Cardiac muscle cell (in vitro differentiated cells and primary cell): ENCODE results near the gene SIRPB2. TPM values are rescaled to one million over a fixed set of nuclear protein-coding genes. Genes with fewer than 3 reads are reported as not detected.

Experiments
- DNase-seq, 2 donors: peaks; one replicate each; pipeline versions ENCODE4 v3.0.0 to v3.0.0-alpha.2; 2010 to 2017; ENCODE audit warnings: low read depth in 1 of 2, low spot score in 1 of 2
- H3K27ac ChIP-seq: fragments of 200-600 bp; sonication (generic); 2 replicates; pipeline ENCODE4 v1.5.1; 2016
- H3K27me3 ChIP-seq: fragments of 200-600 bp; sonication (generic); 2 replicates; pipeline ENCODE4 v1.6.0; 2016; ENCODE audit warnings: control low read depth
- H3K36me3 ChIP-seq: fragments of 200-600 bp; sonication (generic); 2 replicates; pipeline ENCODE4 v1.5.1; 2016; ENCODE audit warnings: control low read depth
- H3K4me1 ChIP-seq: fragments of 200-600 bp; sonication (generic); 2 replicates; pipeline ENCODE4 v1.8.1; 2017; ENCODE audit warnings: low read depth, mild to moderate bottlenecking, mixed run types
- H3K4me3 ChIP-seq: fragments of 200-600 bp; sonication (generic); 2 replicates; pipeline ENCODE4 v1.5.1; 2016; ENCODE audit warnings: mild to moderate bottlenecking
- H3K9me3 ChIP-seq: fragments of 200-600 bp; sonication (generic); 2 replicates; pipeline ENCODE4 v1.5.1; 2017; ENCODE audit warnings: low read depth, mild to moderate bottlenecking, control low read depth
- polyA plus RNA-seq: library from polyadenylated mRNA; unstranded; fragments of >200 nt; fragmentation: Nextera tagmentation; extraction: Ambion mirVana; gene quantifications from 2 replicates; pipeline ENCODE4 v1.2.1, GENCODE V29; 2016
- total RNA-seq: library from RNA; depleted of rRNA; stranded (reverse); fragments of >200 nt; gene quantifications from 2 replicates; pipeline ENCODE4 v1.2.3, GENCODE V29; 2016
- TF ChIP-seq, protein P1 (sequence below): IDR thresholded peaks from 2 replicates; pipeline ENCODE4 v1.5.1; 2012; ENCODE audit warnings: low read depth, mild to moderate bottlenecking, low read length

Gene SIRPB2
- total and polyA plus RNA-seq, 2 experiments from 2014 or later = not detected

DNA sequence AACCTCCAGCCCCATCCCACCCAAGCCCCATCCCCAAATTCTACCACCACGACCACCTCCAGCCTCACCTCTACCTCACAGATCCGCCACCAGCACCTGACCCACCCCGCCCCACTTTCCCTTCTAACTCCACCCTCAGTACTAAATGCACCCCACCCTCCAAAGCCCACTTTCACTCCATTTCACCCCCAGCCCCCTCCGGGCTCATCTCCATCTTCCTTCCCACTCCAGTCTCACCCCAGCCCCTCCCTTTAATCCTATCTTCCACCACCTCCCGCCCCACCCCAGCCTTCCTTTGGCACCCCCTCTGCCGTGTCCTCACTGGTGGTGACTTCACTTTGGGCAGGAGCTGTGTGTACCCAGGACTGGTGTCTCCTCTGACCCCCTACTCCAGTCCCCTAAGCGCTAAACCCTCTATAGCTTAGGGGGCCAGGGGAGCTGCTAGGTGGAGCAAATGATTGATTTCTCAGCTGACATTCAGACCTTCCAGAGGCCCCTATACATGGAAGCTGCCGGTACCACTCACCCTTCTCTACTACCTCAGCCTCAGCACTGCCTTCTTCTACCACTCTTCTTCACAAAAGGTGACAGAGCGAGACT is 21.8 kb downstream of the SIRPB2 start:
- Histone ChIP-seq H3K4me1 (peaks cover 3% of the 10 kb centered on the region), H3K36me3 (no peaks in the 10 kb centered on the region), H3K4me3 (no peak overlapping the region), H3K9me3 (no peaks in the 10 kb centered on the region), H3K27me3 (no peaks in the 10 kb centered on the region), H3K27ac (no peak overlapping the region)
- TF ChIP-seq, protein P1, sequence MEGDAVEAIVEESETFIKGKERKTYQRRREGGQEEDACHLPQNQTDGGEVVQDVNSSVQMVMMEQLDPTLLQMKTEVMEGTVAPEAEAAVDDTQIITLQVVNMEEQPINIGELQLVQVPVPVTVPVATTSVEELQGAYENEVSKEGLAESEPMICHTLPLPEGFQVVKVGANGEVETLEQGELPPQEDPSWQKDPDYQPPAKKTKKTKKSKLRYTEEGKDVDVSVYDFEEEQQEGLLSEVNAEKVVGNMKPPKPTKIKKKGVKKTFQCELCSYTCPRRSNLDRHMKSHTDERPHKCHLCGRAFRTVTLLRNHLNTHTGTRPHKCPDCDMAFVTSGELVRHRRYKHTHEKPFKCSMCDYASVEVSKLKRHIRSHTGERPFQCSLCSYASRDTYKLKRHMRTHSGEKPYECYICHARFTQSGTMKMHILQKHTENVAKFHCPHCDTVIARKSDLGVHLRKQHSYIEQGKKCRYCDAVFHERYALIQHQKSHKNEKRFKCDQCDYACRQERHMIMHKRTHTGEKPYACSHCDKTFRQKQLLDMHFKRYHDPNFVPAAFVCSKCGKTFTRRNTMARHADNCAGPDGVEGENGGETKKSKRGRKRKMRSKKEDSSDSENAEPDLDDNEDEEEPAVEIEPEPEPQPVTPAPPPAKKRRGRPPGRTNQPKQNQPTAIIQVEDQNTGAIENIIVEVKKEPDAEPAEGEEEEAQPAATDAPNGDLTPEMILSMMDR = no peak
- DNase-seq = no peak

DNA sequence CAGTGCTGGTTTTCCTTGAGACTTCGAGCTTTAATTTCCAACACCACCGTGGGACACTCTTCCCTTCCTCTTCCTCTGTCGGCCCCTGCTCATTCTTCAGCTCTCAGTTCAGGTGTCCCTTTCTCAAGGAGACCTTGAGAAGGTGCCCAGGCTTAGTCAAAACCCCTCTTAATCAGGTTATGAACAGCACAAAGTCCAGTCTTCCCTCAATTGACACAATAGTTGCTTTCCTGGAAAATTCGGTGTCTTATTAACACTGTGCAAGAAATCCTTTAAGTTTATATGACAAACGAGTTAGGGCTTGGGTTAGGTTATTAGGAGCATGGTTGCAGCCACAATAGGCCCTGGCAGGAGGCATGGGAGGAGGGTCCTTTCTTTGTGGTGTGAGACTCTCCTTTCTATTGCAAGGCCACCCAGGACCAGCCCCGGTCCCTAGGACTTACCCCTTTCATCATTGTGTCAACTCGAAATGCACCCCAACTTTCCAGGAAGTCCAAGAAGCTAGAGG is 23.0 kb downstream of the SIRPB2 start:
- DNase-seq = no peak
- no peaks in the 10 kb centered on the region for H3K36me3 ChIP-seq
- TF ChIP-seq, protein P1 = no peak
- peaks cover 3% of the 10 kb centered on the region for H3K4me1 ChIP-seq
- no peaks in the 10 kb centered on the region for H3K9me3 ChIP-seq
- H3K27ac ChIP-seq = no peak overlapping the region
- no peaks in the 10 kb centered on the region for H3K27me3 ChIP-seq
- no peak overlapping the region for H3K4me3 ChIP-seq

DNA sequence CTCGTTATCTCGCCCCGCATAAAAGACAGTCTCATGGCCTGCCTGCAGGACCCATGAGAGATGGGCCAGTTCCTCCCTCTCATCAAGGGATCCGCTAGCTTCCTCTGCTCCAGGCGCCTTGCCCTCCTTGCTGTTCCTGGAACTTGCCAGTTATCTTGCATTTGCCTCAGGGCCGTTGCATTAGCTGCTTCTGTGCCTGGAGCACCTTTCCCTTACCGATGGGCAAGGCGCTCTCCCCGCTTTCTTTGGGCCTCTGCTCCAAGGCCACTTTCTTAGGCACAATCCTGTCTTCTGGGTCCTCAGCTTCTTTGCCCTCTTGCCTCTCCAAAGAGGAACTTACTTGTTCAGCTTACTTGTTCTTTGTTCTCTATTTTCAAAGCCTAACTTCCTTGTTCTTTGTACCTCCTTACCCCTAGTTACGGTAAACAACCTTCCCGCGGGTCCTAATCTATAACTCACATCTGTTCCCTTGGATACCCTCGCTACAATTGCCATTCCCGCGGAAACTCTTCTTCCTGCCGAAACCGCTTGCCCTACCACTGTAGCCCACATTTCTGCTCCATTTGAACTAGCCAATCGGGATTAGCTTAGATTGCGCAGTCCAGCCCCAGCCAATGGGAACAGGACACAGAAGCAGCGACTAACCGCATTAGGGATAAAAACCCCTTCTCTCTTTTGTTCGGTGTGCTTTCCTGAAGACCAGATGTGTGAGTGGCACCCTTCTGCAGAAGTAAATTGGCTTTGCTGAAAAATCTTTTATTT is 23.7 kb downstream of the SIRPB2 start:
- Histone ChIP-seq H3K4me1 (peaks cover 3% of the 10 kb centered on the region), H3K27ac (no peak overlapping the region), H3K36me3 (no peaks in the 10 kb centered on the region), H3K4me3 (no peak overlapping the region), H3K27me3 (no peaks in the 10 kb centered on the region), H3K9me3 (no peaks in the 10 kb centered on the region)
- TF ChIP-seq, protein P1 = no peak
- DNase-seq = no peak

DNA sequence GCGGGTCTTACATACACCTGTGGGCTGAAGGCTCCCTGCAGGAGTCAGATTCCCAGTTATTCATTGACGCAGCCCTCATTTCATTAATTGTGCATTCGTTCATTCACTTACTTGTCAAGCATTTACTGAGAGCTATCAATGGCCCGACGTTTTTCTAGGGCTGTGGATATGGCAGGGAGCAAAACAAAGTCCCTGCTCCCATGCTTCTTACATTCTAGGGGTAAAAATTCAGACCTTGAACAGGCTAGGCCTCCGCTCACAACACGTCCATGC is 24.2 kb downstream of the SIRPB2 start:
- H3K9me3 ChIP-seq = no peaks in the 10 kb centered on the region
- DNase-seq = no peak
- H3K36me3 ChIP-seq = no peaks in the 10 kb centered on the region
- TF ChIP-seq, protein P1 = no peak
- H3K4me3 ChIP-seq = no peak overlapping the region
- H3K27me3 ChIP-seq = no peaks in the 10 kb centered on the region
- H3K27ac ChIP-seq = no peak overlapping the region
- H3K4me1 ChIP-seq = peaks cover 3% of the 10 kb centered on the region

DNA sequence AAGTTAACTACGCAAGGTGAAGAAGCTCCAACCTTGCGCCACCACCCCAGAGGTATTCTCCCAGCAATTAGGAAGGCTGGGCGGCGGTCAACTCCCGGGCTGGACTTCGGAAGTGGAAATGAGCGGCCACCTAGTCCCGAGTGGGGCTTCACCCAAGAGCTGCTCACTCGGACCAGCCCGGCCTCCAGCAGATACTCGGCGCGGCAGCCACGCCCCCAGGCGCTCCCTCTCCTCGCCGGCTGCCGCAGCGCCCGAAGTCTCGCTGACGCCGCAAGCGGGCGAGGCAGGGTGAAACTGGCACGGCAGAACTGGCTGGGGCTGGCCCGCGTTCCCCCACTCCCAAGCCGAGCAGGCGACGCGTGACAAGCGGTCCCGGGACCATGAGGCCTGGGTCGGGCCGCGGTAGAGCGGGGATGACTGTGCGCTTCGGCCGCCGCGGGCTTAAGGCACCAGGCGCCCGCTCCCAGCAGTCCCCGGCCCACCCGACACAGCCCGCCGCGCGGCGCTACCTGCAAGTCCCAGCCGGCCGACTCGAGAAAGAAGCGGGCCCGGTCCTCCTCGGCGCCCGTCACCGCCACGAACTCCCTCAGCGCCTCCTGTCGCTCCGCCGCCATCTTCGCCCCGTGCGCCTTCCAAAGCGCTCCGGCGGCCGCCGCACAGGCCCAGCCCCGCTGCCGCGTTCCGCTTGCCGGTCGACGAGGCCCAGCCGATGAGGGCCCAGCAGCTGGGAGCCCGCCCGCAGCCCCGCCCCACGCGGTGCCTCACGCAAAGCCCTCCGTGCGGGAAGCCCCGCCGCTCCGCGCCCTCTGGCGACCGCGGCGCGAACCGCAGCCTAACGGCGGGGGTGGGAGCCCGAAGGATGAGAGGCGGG is 24.8 kb downstream of the SIRPB2 start, which contains the start of gene NSFL1C:
Gene NSFL1C, minus strand, starts transcription at position 639 of the 871 bp plus-strand sequence. Its CDS starts 25 bp downstream, at position 614.
- no peaks in the 10 kb centered on the region for H3K36me3 ChIP-seq
- TF ChIP-seq, protein P1 = peak; percentile 81
- H3K27ac ChIP-seq = peak within 1 kb of the TSS; percentile 90
- DNase-seq = peak; percentile 96 to 97
- no peaks in the 10 kb centered on the region for H3K27me3 ChIP-seq
- H3K4me3 ChIP-seq = peak within 1 kb of the TSS; percentile 79
- no peaks in the 10 kb centered on the region for H3K9me3 ChIP-seq
- H3K4me1 ChIP-seq = peaks cover 3% of the 10 kb centered on the region
